ENCODE results near the gene SF3B1. TPM values are rescaled to one million over a fixed set of nuclear protein-coding genes. Genes with fewer than 3 reads are reported as not detected.

Gene SF3B1
- polyA plus RNA-seq, 1 donor (not counting 4 experiments of a cell fraction or from before 2014, with no cell fraction given), result 322 TPM

- FAIRE-seq (no peak), DNase-seq (ENCODE audit: low read depth, low spot score) (no peak)
- no peaks in the 10 kb centered on the region for H4K20me1 ChIP-seq (ENCODE audit: control insufficient read depth, extremely low read depth, insufficient read depth, low read length)
- H3K27me3 ChIP-seq (ENCODE audit: control insufficient read depth, extremely low read depth, insufficient read depth, low read length), result no peaks in the 10 kb centered on the region
- no peaks in the 10 kb centered on the region for H3K9me1 ChIP-seq (ENCODE audit: control insufficient read depth, extremely low read depth, insufficient read depth, low read length)
- no peak overlapping the region for H3K27ac ChIP-seq (ENCODE audit: control insufficient read depth, insufficient read depth, low read length)
- peaks cover 9 to 14% of the 10 kb centered on the region in 2 experiments for H3K36me3 ChIP-seq (ENCODE audit: control insufficient read depth in 2 of 2, extremely low read depth in 1 of 2, insufficient read depth in 2 of 2, low read length in 2 of 2)
- H3K4me3 ChIP-seq (ENCODE audit: control insufficient read depth in 2 of 3, extremely low read depth in 1 of 3, insufficient read depth in 2 of 3, low read depth in 1 of 3, low read length in 3 of 3), result no peak overlapping the region
- no peaks in the 10 kb centered on the region for H3K4me1 ChIP-seq (ENCODE audit: control insufficient read depth, extremely low read depth, insufficient read depth, low read length)
- dilution Hi-C loops (cut with MboI; ENCODE audit: extremely low pct_ligation_motif_present, low sequenced_read_pairs), result no loop called here
- no peaks in the 10 kb centered on the region for H3K79me2 ChIP-seq (ENCODE audit: control insufficient read depth, insufficient read depth, low read length)
- no peaks in the 10 kb centered on the region for H3K9me3 ChIP-seq (ENCODE audit: control insufficient read depth, low read depth, low read length)
- H2AFZ ChIP-seq (ENCODE audit: control insufficient read depth, low read length), result no peak overlapping the region
- no peak overlapping the region for H3K9ac ChIP-seq (ENCODE audit: control insufficient read depth, extremely low read depth, insufficient read depth, low read length)
- no peak for TF ChIP-seq CTCF (optimal IDR thresholded peaks at IDR 0.05 in 1 of 3, IDR thresholded peaks at IDR 0.05 in 1 of 3, conservative IDR thresholded peaks at IDR 0.05 in 1 of 3; ENCODE audit: extremely low read depth in 1 of 3, insufficient read depth in 2 of 3, low read length in 3 of 3)
- TF ChIP-seq EZH2 (IDR thresholded peaks at IDR 0.05; ENCODE audit: low read length), result no peak
- no peak overlapping the region for H3K4me2 ChIP-seq (ENCODE audit: control insufficient read depth, extremely low read depth, insufficient read depth, low read depth, low read length)
These were observed 37.3 kb upstream of the SF3B1 start for GRCh38 chr2:197472166-197472565.

- Histone ChIP-seq H4K20me1 (ENCODE audit: control insufficient read depth, extremely low read depth, insufficient read depth, low read length) (no peaks in the 10 kb centered on the region), H3K79me2 (ENCODE audit: control insufficient read depth, insufficient read depth, low read length) (peaks cover 29% of the 10 kb centered on the region), H3K4me2 (ENCODE audit: control insufficient read depth, extremely low read depth, insufficient read depth, low read depth, low read length) (no peak overlapping the region), H3K9me3 (ENCODE audit: control insufficient read depth, low read depth, low read length) (no peaks in the 10 kb centered on the region), H3K4me3 (ENCODE audit: control insufficient read depth in 2 of 3, extremely low read depth in 1 of 3, insufficient read depth in 2 of 3, low read depth in 1 of 3, low read length in 3 of 3) (no peak overlapping the region), H3K27ac (ENCODE audit: control insufficient read depth, insufficient read depth, low read length) (no peak overlapping the region), H3K27me3 (ENCODE audit: control insufficient read depth, extremely low read depth, insufficient read depth, low read length) (no peaks in the 10 kb centered on the region), H3K4me1 (ENCODE audit: control insufficient read depth, extremely low read depth, insufficient read depth, low read length) (no peaks in the 10 kb centered on the region), H2AFZ (ENCODE audit: control insufficient read depth, low read length) (no peak overlapping the region), H3K9me1 (ENCODE audit: control insufficient read depth, extremely low read depth, insufficient read depth, low read length) (no peaks in the 10 kb centered on the region), H3K36me3 (ENCODE audit: control insufficient read depth in 2 of 2, extremely low read depth in 1 of 2, insufficient read depth in 2 of 2, low read length in 2 of 2) (peaks cover 4 to 16% of the 10 kb centered on the region in 2 experiments), H3K9ac (ENCODE audit: control insufficient read depth, extremely low read depth, insufficient read depth, low read length) (no peak overlapping the region)
- no peak for DNase-seq (ENCODE audit: low read depth, low spot score)
- TF ChIP-seq CTCF (optimal IDR thresholded peaks at IDR 0.05 in 1 of 3, IDR thresholded peaks at IDR 0.05 in 1 of 3, conservative IDR thresholded peaks at IDR 0.05 in 1 of 3; ENCODE audit: extremely low read depth in 1 of 3, insufficient read depth in 2 of 3, low read length in 3 of 3), result no peak
- no peak for TF ChIP-seq EZH2 (IDR thresholded peaks at IDR 0.05; ENCODE audit: low read length)
- dilution Hi-C loops (cut with MboI; ENCODE audit: extremely low pct_ligation_motif_present, low sequenced_read_pairs), result no loop called here
- FAIRE-seq, result no peak
These were observed 29.3 kb upstream of the SF3B1 start for GRCh38 chr2:197464175-197464574.
